Stimulated activated CD8-positive, alpha-beta memory T cell treated with anti-CD3 and anti-CD28 coated beads, Interleukin-4, amount 100 ng/mL, for 4 hours (primary cell): ENCODE data around the gene XXYLT1.

ENCODE experiments used
- DNase-seq, 2 donors: peaks; one replicate each; pipeline ENCODE4 v3.0.0-alpha.2; 2020; ENCODE audit warnings: low read depth in 2 of 2, low spot score in 1 of 2

The XXYLT1 gene

DNA sequence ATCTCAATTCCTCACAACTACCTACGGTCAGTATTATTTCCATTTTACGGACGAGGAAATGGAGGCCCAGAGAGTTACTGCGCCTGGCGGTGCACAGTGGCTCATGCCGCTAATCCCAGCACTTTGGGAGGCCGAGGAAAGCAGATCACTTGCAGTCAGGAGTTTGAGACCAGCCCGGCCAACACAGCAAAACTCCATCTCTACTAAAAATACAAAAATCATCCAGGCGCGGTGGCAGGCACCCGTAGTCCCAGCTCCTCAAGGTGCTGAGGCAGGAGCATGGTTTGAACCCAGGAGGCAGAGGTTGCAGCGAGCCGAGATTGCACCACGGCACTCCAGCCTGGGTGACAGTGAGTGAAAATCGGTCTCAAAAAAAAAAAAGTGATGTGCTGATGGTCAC, 187.3 kb downstream of the XXYLT1 start:
- no peak for DNase-seq

DNA sequence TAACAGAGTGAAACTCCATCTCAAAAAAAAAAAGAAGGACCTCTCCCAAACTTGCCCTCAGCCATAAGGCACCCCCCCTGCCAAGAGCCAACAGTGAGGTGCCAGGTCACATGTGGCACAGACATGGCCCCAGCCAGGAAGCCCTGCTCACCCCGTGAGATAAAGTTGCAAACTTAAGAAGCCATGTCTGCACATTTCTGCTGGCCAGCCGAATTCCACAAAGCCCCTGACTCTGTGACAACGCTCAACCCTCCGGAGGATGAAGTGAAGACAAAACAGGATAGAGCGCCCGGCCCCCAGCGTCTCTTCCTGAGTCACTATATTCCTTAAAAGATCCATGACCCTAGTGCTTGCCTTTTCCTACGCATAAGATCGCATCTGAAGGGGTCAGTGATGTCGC, 188.1 kb downstream of the XXYLT1 start:
- DNase-seq: no peak

DNA sequence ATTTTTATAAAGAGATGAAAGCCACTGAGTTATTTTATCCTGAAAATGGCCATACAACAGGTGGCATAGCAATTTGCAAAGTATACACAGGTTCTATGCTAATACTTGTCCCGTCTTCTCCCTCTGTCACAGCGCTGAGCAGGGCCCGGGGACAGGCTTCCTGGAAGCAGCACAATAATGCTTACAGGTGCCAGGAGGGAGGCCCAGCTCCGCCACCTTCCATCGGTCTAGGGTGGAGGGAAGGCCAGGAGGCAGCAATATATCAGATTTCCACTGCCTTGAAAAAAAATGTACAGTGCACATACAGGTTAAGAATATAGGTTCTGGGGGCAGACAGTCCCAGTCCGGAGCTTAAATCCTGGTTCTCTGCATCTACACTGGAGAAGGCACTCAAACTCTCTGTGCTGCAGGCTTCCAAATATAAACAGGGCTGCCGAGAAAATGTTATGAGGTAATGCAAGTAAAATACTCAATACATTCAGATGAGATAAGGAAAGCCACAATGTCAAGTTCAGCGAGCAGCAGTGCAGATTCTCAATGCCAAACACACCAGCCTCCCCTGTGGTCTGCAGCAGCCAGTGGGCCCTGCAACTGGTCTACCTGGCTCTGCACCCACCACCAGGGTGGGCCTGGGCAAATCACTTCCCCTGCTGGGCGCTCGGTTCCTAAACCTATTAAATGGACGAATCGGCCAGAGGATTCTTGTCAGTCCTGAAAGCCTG, 189.6 kb downstream of the XXYLT1 start:
- DNase-seq: no peak

- DNase-seq: no peak
These were observed 190.3 kb downstream of the XXYLT1 start for GRCh38 chr3:195080571-195081151.

DNA sequence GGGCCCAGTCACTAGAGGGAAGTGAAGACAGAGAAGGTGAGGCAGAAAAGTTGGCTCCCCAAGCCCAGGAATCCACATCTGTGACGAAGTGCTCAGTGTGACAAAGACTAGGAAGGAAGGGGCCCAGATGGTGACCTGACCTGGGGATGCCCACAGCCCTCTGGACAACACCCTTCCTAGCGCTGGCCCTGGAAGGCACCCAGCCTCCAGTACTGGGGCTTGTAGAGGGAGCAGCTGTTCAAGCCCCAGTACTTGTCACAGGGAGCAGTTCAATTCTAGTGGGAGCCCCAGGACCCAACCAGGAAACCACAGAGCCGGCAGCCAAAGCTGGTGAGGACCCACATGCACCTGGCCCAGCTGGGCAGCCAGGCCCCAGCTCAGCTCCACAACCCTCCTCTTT, 190.8 kb downstream of the XXYLT1 start:
- no peak for DNase-seq

DNA sequence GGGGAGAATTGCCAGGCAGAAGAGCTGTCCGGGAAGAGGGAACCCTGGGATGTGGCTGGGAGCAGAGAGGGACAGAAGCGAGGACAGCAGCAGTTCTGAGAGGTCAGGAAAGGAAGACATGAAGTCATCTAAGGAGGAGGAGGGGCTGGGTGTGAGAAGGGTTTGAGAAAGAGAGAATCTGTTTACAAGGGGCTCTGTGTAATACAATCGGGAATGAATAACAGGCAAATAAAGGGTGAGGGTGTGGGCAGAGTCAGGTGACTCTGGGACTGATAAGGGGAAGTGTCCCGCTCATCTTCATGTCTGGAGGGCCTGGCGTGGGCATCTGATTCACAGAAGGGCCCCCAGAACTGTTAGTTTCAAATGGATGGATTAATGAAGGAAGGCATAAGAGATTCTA, 191.3 kb downstream of the XXYLT1 start:
- DNase-seq: no peak

DNA sequence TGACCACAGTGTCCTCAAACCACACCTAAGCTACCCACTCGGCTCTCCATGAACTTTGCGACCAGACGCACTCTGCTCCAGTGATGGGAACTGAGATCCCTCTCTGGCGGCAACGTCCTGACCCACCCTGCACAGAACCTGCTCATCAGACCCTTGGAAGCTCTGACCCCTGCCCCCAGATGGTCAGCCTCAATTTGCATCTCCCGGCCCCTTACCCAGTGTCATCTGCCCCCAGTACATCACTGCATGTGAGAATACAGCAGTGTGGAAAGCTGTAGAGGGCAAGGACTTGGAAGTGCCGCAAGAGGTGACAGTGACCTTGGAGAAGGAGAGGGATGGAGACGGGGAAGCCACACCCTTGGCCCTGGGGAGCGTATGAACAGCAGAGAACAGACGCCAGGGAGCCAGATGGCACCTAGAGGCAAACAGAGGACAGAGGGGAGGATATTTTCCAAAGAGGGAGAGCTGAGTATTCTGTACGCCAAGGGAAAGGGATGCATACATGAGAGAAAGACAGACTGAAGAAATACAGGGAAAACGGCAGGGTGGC, 192.0 kb downstream of the XXYLT1 start:
- DNase-seq: no peak

DNA sequence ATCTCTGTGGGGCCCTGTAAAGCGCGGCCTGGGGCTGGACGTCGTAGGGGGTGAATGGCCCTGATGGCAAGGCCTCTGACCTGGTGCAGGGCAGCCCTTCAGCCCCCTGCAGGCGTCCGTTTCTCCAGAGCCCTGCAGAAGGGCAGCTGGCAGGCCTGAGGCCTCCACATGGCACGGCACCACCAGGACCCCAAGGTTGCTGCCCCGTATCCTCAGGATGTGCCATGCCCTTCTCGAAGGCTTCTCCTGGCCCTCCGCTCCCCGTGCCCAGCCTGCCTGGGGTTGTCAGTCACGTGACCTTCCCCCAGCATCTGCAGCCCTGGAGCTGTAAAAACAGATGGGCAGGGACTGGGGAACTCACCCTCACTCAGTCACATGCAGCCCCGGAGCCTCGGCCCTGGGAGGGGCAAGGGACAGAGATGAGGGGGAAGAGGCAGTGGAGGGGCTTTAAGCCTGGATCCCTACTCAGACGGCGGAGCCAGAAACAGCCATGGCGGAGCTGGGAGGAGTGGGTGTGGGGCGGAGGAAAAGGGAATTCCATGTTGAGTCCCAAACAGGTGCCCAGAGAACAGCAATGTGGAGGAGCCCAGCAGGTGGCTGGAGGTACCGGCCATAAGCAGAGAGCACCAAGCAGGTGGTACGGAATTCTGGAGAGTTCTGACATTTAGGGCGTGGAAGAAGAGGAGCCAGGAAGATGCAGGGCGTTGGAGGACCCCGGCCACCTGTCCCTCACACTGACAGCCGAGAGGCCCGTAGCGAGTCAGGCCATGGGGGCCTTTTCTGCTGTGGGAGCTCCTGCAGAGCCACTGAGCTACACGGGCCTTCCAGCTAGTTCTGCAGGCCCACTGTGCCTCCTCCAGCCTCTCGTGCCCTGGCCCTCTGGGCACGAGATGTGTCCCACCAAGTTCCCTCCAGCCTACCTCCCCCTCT, 193.1 kb downstream of the XXYLT1 start:
- no peak for DNase-seq

- DNase-seq: no peak
These were observed 193.9 kb downstream of the XXYLT1 start for GRCh38 chr3:195076981-195077610.

- DNase-seq: no peak
These were observed 194.8 kb downstream of the XXYLT1 start for GRCh38 chr3:195075941-195076875.

DNA sequence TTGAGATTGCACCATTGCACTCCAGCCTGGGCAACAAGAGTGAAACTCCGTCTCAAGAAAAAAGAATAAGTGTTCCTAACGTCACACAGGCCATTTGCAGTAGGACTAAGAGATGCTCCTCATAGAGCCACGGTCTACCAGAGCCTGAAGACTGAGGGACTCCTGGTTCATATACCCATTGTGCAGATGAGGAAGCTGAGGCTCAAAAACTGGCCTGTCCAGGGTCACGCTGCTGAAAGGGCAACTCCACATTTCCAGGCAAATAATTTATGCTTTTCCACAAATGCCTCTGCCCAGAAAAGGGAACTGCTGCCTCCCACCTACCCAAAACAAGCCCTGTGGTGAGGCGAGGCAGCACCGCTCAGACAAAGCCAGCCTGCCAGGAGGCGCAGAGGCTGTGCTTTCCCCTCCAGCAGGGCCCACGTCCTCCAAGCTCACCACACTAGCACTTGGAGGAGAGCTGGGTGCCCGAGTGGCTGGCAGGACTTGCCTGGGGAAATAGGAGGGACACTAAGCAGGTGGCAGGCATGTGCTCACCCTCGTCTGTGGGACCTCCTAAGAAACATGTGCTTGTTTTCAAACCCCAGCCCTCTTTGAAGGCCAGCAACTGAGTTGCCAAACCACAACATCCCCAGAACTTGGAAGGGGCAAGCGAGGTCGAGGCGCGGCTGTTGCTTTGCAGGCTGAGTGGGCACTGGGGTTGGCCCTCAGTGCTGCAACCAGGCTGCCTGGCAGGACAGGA, 195.6 kb downstream of the XXYLT1 start:
- DNase-seq: no peak

DNA sequence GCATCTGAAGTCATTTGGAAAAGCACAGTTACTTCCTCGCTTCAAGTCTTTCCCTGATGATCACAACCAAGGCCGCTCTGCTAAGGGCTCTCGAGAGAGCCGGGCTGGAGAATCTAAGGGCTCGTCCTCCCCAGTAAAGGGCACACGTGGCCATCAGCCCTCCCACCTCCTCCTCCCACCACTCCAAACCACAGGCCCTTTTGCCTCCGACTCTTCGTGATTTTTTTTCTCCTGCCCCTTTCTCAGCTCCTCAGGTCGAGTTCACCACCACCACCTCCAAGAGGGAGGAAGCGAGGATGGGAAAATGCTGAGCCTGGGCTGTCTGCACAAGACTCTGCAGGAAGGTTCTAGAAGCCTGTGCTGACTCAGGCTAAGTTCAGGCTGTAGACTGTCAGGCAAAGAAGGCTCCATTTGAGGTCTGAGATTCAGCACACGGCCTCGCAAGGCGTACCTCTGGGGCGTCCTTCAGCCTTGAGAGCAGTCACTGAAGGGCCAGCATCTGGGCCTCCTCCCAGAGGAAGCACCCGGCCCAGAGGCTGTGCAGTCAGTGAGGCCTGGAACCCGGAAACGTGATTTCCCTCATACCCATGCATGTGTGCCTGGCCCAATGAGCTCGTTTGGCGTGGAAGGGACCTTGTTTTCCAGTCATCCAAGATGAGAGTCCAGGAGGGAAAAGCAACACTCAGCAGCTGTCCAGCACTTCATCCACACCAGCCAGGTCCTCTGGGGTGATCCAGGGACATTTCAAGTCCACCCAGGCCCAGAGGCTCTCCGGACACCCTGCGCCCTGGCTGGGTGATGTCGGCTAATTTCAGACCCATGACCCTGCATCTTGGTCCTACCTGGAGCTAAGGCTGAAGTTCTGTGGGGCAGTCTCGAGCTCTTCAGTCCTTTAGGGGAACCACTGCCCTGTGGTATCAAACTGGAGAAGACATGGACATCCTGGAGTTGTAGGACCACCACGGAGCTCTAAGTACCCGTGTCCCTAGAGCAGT, 196.8 kb downstream of the XXYLT1 start:
- no peak for DNase-seq

- DNase-seq: no peak
These were observed 197.9 kb downstream of the XXYLT1 start for GRCh38 chr3:195072916-195073564.

GRCh38 chr3:195071916-195072820, 198.8 kb downstream of the XXYLT1 start:
- DNase-seq: no peak

DNA sequence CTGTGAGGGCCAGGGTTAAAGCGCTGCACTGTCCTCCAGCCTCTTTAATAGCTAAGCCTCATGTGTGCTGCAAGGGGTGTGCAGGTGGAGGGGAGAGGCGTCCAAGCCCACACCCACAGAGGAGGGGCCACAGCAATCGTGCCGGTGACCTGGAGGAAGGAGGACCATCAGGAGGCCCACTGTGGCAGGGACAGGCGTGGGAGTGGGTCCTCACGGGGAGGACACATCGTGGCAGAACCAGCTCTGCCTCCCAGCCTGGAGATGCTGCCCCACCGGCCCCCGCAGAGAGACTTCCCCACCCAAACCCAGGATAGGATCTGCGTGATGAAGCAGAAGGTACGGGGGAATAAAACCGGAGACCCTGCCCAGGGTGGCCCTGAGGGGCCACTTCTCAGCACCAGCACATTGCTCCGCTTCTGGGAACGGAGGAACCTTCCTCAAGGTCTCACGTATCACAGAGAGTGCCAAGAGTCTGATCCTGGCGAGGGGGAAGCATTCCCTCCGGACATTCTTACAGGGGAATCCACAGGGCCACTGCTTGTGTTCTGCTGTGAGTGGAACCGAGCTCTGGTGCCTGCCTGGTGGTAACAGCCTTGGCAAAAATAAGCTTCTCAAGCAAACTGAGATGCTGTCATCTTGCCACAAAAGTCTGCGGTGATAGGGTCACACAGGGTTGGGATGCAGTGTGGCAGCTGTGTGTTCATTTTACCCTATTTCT, 199.8 kb downstream of the XXYLT1 start:
- no peak for DNase-seq

- DNase-seq: no peak
These were observed 200.6 kb downstream of the XXYLT1 start for GRCh38 chr3:195070336-195070735.
